Measurements from ENCODE around the gene MYBPH.

Gene MYBPH, protein sequence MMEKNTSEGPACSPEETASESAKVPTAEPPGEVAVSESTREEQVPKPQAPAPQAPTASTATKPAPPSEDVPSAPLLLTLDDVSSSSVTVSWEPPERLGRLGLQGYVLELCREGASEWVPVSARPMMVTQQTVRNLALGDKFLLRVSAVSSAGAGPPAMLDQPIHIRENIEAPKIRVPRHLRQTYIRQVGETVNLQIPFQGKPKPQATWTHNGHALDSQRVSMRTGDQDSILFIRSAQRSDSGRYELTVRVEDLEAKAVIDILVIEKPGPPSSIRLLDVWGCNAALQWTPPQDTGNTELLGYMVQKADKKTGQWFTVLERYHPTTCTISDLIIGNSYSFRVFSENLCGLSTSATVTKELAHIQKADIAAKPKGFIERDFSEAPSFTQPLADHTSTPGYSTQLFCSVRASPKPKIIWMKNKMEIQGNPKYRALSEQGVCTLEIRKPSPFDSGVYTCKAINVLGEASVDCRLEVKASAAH

DNA sequence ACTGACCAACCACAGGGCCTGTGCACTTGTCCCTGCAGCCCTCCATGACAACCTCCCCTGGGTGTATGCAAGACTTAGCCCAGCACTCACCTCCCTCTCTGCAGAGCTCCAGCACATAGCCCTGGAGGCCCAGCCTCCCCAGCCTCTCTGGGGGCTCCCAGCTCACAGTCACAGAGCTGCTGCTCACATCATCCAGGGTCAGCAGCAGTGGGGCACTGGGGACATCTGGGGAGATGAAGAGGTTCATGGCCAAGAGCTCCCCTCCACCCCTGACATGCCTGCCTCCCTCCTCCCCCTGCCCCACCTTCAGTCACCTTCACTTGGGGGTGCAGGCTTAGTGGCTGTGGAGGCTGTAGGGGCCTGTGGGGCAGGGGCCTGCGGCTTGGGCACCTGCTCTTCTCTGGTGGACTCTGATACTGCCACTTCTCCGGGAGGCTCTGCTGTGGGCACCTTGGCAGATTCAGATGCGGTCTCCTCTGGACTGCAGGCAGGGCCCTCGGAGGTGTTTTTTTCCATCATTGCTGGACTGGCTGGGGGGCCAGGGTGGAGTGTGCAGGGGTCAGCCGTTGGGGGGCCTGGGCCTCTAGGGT is at the start of gene MYBPH:
Gene MYBPH, minus strand, starts transcription at position 590 of the 590 bp plus-strand sequence. Its CDS starts 71 bp downstream, at position 519.
- no peak for DNase-seq

DNA sequence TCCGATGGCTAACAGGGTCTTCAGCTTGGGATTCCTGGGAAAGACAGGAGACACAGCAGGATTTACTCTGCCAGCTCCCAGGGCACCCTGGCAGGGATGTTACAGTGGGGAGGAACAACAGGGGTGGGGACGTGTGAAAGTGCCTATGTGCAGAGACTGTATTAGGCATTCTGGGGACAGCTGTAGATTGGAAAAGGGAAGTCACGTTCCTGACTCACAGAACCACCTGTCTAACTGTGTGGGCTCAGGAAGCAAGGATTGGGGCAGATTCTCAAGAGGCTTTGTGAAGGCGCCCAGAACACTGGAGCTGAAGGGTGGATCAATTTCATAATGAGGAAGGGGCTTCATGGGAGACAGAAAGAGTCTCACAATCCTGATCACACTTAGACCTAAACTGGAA is 49.4 kb upstream of the MYBPH start:
- DNase-seq = no peak

DNA sequence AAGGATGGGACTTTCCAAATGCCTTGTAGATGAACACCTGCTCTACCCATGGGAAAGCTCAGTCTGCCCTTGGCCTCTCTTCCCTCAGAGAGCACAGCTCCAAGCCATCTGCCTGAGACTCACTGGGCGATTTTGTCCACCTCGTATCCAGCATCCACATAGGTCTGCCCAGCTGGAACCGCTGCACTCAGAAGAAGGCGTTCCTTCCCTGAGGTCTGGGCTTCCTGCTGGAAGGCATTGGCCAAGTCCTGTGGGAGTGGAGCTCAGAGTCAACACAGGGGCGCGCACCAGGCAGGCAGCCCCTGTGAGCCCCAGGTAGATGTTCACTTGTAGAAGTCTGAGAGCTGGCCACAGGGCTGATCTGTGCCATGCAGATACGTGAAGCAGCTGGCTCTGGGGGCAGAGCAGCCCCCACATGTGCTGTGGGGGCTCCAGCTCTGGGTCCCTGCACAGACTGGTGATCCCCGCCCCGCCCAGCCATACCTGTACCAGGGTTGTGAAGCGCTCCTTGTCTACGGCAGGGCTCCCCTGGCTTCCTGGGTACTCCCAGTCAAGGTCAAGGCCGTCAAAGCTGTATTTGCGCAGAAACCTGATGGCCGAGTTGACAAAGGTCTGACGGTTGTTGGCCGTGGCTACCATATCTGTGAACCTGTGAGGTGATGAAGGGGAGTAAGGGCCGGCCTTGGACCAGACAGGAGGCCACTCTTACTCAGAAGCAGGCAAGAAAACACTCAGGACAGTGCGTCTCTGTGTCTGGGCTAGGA is 47.6 kb upstream of the MYBPH start:
- DNase-seq = no peak

DNA sequence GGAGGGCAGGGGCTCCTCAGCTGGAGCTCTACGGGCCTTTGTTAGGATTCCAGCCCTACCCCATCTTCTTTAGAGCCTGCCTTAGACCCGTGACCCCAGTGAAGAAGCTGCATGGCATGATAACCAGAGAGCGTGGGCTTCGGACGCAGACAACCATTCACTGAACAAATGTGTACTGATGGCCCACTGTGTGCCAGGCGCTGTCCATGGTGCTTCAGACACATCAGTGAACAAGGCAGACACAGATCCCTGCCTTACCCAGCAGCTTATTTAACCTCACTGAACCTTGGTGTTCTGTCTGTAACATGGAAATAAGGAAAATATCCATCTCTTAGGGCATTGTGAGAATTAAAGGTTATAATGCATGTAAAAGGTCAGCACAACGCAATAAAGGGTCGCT is 44.3 kb upstream of the MYBPH start:
- no peak for DNase-seq

DNA sequence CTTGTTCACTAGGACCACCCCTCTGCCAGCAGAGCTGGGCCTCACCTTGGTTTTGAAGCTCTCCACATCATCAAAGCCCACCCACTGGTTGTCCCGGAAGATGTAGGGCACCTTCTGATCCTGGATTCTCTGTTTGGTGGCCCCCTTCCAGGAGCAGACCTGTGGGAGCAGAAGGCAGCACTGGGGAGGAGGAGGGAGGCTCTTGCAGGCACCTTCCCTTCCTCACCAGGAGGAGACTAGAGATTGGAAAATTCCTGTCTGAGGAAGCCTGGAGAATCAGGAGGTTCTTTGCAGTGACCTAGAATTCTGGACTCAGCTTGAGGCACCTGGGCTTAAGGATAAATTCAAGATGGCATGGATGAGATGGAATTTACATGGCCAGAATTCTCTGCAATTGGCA is 43.5 kb upstream of the MYBPH start:
- no peak for DNase-seq

DNA sequence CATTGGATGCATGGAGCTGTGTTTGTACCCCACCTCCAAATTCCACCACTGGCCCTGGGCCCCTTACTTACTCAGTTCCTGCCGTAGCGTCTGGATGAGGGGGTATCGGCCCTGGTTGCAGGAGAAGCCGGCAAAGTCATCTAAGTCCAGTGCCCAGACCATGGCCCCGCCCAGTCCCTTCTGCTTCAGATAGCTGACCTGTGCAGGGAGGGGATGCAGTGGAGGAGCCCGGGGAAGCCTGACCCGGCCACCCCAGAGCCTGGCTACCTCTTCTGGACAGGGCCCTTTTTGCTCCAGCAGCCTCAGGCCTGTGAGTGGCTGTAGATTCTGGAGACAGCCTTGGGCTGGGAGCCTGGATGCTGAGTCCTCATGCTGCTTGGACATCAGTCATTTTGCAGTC is 42.0 kb upstream of the MYBPH start:
- no peak for DNase-seq

DNA sequence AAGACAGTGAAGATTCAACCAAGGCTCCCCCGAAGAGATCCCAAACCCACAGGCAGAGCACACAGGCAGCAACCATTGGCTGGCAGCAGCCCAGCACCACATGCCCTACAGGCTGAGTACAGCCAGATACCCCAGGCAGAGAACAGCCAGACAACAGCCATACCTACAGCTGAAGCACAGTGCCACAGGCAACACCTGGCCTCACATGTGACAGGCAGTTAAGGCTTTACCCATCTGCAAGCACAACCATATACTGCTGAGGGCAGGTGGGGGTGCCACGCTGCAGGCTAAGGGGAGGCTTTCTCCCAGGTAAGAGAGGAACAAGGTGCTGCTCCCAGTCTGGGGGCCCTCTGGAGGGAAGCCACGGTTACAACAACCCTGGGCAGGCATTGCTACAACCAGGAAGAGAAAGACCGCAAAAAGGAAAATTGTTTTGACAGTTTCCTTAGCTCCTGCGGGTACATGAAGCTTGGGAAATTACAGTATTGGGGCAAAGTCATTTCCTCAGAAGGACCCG is 41.6 kb upstream of the MYBPH start:
- no peak for DNase-seq

DNA sequence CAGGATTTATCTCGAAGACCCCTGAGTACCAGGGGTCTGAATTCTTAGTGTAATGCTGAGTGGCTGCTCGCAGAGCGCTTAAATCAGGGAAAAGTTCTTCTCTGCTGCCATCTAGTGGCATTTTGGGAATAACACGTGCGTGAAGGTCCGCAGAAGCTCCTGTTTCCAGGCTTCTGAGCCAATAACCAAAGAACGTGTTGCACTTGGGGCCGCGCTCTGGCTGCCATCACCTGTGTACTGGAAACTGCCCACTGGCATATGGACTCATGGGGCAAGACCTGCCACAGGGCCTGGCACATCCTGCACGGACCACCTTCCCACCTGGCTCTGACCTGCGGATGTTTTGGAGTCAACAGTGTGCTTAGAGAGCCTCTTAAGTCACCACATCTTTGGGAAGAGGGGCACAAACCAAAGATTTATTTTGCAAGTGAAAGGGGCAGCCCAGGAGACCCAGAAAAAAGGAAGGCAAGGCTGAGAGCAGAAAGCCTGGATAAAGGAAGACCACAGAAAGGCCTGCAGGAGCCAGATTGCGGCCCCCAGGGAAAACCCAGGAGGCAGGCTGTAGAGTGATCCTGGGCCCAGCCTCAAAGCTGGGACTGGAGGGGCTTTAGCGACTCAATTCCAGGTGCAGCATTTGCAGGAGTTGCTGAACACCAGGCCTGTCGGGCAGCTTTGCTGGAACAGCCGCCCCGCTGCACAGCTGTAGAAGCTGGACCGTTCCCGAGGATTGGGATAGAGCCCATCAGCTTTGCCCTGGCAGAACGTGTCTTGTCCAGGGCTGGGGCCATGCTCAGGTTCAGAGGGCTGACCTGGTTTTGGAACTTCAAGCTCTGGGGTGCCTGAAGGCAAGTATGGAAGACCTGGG is 40.9 kb upstream of the MYBPH start:
- DNase-seq = peak in 3 of 4 experiments; percentile 7 to 14 (median 8)

DNA sequence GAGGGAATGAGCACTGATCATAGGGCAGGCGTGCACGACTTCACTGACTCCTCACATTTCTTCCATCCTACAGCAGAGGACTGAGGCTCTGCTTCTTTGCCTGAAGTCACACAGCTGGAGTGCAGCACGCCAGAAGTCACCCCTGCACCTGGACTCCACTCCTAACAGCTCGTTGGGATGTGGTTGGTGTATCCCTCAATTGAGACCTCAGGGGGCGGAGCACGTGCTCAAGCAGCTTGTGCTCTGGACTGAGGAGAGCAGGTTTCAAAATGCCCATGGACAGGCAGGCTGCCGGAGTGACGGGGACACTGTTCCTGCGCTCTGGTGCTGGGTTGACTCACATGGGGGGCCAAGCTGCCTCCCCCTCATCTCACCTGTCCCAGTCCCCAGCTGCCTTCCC is 39.9 kb upstream of the MYBPH start:
- no peak for DNase-seq

DNA sequence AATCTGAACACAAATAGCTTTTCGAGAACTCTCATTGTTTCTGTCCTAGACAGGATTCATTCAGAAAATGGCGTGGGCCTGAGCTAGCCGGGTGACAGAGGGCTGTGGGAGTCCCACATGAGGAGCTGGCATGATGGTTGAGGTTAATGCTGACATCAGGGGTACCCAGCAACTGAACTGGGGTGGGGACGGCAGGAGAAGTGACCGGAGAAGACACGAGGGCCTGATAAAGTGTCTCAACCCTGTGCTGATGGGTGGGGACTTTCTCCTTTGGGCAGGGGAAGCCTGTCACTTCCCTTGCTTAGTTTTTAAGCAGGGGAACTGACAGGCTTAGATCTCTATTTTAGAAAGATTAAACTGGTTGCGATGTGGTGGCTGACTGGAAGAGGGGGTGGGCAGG is 39.2 kb upstream of the MYBPH start:
- no peak for DNase-seq

DNA sequence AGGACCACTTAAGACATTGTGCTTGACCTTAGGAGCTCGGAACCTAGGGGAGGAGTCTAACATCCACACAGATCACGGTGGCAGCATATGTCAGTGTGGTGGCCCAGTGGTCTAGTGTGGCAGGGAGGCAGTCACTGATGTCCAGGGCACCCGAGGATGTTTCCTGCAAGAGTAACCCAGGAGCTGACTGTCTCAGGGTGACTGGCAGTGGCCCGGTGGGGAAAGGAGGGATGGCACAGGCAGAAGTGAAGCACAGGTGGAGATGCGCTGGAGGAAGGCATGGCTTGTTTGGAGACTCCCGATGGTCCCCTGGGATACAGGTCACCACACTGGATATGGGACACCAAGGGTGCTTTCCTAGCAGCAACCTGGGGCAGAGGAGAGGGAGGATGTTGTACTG is 37.5 kb upstream of the MYBPH start:
- no peak for DNase-seq

DNA sequence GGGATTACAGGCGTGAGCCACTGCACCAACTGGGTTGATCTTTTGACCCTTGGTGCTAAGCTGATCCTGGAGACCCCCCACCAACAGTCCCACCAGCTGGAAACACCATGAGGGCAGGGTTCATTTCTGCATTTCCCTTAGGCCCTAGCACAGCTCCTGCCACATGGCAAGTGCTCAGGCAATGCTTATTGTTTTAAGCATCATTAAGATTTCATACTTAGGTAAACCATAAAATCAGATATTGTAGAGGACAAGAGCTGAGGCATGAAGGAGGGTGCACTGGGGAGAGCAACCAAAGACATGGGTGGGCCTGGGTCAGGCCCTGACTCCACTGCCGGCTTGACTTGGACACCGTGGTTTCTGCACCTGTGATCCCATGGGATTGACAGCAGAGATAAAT is 36.2 kb upstream of the MYBPH start:
- DNase-seq = no peak

DNA sequence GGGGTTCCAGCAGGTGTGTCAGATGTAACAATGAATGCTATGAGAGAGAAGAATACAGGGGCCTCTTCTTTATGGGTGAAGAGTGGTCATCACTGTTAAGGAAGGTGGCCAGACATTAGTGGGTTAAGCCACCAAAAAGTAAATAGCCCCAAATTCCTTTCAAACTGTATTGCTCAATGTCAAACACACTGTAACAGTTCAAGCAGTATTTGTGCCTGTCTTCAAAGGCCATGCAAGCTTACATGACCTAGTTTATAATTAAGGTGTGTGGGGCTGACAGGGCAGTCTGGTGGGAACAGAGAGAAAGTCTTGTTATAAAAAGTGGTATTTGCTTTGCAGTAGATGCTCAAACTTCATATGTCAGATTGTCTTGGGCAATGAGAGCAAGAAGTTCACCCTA is 35.4 kb upstream of the MYBPH start:
- no peak for DNase-seq

DNA sequence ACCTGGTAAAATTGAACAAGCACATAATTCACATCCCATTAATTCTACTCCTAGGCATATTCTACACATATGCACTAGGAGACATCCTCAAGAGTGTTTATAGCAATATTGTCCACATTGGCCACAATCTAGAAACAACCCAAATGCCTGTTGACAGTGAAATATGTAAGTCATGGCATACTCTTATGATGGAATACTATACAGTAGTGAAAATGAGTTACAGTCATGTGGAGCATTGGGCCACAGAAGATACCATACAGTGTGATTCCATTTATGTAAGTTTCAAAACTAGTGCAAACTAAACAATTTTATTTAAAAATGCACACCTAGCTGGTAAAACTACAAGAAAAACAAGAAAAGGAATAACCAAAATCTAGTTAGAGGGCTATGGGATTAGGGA is 34.7 kb upstream of the MYBPH start:
- DNase-seq = no peak

DNA sequence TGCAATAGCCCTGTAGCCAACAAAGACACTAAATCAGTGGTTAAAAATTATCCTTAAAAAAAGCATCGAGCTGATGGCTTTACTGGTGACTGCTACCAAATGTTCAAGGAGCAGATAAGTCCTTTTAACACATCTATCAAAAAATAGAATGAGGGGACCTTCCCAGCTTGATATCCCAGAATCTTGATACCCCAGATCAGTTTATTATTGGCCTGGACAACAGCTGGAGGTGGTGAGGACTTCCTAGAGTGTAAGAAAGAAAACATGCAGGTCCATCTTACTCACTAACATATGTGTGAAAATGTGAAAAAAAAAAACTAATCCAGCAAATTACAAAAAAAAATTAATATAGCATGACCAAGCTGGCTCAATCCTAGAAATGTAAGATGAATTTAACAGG is 32.6 kb upstream of the MYBPH start:
- DNase-seq = no peak

DNA sequence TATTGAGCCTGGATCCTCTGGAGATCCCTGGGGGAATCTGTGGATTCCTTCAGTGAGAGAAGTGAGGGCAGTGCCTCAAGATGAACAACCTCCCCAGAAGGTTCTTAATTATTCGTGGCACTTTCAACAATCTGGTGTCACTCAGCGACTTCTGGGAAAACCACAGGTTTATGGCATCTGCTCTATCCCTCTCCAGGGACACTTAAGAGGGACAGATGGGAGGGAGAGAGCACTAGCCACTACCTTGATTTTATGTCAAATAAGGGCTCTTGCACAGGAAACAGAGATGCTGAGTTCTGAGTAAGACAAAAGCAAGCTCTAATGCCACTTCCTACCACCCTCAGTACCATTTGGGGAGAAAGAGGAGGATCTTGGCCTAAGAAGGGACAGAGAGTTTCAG is 32.1 kb upstream of the MYBPH start:
- no peak for DNase-seq

DNA sequence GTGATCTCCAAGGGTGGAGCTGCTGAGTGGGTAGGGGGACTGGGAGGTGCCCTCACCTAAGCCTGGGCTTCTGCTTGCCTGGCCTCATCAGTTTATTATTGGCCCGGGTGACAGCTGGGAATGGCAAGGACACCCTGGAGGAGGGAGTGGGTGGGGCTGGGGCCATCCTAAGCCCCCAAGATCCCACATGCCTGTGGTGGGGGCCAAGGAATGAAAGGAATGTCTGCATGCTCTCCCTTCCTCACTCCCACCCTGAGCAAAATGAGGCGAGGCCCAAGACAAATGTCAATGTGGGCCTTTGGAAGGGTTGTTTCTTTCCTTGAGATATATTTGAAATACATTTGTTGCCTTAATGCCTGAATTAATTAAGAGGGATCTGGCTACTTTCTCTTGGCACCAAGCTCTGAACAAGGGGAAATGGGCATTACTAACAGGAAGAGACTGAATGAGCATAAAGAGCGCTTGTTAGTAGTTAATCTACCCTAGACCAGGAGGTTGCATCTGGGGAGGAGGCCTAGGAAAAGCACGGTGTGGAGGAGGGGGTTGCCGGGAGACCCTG is 30.6 kb upstream of the MYBPH start:
- DNase-seq = no peak

DNA sequence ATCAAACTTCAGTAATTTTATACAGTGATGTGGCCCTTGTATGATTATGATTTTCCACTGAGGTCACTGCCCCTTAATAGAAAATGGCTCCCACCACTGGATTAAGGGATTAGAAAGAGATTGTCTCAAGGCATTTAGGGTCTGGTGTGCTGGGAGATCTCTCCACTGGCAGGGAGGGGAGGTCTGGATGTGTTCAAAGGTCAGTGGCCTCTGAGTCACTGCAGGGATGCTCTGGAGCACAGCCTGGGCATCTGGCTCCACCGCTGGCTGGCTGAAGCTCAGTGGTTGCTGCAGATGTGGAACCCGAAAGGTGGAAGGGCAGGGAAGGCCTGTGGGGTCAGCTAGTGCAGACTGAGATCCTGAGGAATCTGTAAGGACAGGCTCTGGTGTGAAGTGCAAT is 29.1 kb upstream of the MYBPH start:
- no peak for DNase-seq

DNA sequence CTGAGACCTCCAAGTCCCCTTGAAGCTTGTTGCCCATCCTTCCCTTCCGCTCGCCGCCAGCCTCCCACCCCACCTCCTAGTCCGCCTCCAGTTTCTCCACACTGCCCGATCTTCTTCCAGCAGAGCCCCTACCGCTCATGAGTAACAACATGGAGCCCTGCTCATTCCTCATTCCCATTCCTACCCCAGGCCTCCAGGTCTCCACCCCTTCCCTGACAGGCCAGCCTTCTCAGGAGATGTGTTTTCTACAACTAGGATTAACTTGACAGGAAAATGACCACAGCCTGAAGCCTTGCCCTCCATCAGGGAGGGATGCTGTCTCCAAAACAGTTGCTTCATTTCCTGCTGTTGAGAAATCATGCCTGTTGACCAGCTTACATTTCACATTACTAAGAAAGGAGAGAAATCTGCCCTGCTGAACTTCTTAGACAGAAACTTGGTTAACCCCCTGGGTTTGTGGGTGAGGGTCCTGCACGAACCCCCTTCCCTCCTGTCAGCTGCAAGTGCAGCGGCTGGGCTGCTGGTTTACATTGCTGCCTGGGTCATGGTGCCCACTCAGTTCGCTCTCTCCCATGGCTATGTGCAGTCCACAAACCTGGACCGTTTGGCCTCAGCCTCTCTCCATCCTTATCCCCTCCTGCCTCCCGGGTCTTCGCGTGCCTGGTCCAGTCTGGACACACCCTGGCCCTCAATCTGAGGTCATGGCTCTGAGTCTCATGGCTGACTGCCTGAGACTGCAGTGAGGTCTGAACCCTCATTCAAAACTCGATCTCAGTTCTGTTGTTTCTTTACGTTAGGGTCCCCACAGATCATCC is 27.0 kb upstream of the MYBPH start:
- DNase-seq = no peak

DNA sequence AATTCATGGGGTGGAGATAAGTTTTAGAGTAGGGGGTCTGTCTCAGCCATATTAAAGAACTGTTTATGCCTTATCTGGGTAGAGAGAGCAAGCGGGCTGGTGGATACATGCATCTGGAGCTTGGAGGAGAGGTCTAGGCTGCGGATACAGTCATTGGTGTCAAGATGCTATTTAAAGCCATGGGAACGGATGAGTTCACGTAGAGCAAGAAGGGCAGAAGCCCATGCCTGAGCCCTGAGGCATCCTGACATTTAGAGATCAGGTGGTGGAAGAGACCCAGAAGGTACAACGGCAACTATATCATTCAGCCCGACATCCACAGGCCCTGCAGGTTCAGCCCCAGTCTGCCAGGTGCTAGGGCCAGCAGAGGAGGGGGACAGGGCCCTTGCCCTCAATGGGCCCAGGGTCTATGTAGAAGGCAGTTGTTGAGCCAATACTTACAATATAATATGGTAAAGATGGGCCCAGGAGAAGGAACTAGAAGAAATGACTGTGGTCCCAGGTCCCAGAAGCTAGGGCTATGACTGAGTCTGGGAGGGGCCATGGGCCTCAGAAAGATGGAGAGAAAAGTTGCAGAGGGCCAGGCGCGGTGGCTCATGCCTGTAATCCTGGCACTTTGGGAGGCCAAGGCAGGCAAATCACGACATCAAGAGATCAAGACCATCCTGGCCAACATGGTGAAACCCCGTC is 26.0 kb upstream of the MYBPH start:
- no peak for DNase-seq

DNA sequence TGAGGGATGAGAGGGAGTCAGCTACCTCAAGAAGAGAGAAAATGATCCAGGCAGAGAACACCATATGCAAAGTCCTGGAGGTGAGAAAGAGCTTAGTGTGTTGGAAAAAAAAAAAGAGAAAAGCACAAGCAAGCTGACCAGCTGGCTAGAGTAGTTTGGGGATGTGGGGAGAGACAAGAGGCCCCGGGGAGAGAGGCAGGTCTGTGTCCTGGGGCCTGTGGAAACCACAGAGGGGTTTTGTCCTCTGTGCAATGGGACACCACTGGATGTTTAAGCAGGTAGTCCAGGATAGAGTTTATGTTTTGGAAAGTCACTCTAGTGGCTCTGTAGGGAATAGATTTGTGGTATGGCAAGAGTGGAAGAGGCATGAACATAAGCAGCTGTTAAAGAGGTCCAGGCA is 25.3 kb upstream of the MYBPH start:
- DNase-seq = no peak
